Hepatic stellate cell (primary cell): Measurements from ENCODE around the gene SPTLC3.

ENCODE experiments used
- DNase-seq: peaks from one replicate; pipeline ENCODE4 v3.0.0; 2011; ENCODE audit warnings: low spot score

The SPTLC3 gene

DNA sequence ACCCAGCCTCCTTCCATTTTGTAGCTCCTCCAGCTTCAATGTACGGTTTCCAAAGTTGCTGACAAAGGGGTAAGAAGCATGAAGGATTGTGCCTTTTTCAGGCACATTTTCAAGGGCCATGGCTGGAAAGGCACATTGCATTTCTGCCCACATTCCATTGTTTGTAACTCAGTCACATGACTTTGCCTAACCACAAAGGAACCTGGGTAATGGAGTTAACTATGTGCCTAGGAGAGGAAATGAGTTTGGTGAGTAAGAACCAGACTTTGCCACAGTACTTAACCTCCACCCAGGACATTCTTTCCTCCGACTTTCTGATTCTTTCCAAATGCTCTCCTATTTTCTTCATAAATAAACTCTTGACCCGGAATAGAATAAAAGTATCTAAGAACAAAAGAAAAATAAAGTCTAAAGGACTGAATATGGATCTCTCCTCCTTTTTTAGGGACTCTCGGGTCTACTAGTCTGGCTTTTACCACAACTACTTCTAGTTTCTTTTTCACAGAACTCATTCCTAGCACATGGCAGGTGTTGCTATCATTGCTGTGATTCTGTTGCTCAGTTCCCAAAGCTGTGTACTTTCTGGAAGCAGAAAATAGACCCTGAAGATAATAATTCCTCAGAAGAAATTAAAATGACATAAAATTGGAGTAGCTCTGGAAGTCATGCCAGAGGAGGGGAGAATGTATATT lies 130.8 kb downstream of the SPTLC3 start:
- DNase-seq: no peak

DNA sequence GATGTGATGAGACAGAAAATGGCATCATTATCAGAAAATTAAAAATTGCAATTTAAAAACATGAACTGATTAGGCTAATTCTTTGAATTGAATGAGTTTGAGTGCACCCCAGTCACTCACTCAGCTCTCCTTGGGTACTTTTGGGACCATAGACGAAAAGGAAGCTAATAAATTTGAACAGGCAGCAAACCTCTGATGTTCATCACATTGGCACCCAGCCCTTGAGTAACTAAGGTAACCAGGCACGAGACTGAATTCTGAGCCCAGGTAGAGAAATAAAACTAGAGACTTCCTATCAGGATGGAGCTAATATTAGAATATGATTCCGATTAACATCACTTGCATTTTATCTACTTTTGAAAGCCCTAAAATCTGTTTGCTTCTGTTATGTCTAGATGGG lies 131.4 kb downstream of the SPTLC3 start:
- DNase-seq: no peak

DNA sequence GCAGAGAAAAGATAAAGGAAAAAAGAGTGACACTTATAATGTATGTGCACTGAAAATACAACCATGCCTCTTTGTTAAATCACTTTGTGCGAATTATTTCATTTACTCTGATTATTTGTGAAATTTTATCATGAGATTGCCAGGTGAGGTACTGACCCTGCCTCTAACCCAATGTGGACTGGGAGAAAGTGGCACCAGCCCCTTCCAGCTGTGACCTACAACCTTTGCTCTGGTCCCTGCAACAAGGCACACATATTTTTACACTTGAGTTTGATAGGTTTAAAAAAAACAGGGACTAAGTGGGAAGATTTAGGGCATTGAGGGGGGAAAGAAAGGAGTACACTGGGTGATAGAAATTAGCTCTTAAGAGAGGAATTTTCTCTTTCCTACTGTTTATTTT lies 132.0 kb downstream of the SPTLC3 start:
- no peak for DNase-seq

DNA sequence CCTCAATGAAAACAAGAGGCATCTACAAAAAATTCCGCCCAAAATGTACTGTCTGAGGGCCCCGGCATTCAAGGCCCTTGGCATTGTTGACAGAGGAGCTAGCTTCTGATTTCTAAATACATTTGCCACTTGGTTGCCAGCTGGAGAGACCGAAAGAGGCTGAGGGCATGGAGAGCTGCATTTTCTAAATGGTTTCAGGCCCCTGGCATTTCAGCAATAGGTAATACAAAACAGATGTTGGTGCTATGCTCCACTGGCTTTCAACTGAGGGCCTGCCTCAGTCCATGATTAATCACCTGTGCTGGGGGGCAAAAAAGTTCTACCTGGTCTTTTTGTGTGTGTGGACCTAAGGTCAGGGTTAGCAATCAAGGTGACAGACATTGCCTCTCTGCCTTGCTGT lies 132.8 kb downstream of the SPTLC3 start:
- no peak for DNase-seq

DNA sequence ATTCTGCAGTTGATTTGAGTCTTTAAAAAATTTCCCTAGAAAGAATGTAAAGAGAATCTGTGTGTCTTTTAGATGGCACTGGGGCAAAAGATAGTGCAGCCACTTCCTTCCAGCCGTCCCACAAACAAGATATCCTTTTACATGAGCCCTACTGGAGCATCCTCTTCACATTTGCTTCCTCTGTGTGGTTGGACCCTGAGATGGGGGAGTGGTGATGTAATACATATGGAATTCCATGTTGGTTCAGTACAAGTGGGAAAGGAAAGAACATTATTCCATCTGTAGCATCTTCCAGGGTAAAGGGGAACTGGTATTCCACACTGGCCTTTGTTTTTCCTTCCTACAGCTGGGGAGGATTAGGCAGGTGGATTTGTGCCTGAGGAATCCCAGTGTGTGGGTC lies 133.4 kb downstream of the SPTLC3 start:
- no peak for DNase-seq

DNA sequence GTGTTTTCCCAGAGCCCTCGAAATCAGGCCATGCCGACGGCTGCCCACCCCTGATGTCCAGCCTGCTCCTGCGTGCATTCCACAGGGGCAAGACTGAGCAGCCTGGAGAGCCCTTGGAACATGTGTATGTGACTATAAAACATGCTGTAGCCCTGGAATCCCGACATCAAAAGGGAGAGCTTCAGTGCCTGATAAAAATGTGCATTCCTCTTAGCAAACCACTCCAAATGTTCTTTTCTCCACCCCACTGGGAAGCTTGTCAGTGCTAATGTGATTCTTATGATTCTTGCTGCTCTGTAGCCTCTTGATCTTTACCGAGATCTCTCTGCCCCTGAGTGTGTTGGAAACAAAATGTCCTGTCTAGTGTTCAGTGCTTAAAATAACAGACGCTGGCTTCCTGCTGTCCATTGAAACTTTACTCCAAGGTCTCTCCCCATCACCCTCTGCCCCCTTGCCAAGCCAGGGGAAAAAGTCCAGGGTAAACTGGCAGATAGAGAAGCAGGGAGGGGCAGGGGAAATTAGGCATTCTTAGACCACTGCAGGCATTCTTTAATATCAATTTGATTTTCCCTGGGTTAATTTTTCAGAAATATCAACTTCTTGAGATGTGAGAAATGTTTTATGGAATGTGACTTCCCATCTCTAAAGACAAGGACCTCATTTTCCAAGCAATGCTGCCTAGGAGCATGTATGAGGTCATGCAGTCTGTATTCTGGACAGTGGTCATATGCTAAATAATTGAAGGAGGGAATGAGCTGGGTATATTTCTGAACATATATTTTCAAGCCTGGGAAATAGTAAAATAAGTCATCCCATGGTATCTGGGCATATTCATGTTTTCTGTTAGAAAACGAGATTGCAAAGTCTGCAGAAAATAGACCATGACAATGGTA lies 138.5 kb downstream of the SPTLC3 start:
- DNase-seq: no peak

DNA sequence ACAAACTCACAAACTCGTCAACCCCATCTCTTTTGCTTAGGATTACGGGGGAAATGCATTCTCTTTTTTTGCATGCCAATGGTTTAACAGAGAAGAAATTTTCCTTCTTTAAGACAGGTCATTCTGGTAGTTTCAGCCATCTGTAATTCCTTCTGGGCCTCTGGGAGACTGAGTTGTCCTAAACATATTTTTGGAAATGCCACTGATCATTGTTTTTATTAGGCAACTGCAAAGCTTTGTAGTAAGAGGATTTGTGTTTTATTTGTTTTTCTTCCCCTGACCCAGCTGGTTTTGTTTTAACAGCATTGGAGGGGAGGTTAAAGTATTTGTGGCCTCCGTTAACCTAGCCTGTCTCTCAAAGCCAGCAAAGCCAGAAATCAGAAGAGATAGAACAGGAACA lies 139.2 kb downstream of the SPTLC3 start:
- DNase-seq: no peak

DNA sequence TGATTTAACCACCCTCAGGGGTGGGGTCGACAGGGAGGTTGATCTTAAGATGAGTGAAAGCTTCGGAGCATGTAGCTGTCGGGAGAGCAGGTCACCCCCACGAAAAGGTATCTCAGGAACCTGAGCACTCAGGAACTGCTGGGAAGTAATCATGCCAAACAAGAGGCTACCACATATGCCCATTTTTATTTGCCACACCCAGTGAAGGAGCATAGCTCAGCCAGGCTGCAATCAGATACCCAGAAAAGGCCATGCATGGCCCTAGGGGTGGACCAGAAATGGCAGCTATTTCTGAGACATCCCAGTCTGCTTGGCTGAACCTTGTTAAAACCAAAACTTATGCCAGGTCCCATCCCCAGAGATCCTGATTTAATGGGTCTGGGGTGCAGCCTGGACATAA lies 139.6 kb downstream of the SPTLC3 start:
- no peak for DNase-seq

DNA sequence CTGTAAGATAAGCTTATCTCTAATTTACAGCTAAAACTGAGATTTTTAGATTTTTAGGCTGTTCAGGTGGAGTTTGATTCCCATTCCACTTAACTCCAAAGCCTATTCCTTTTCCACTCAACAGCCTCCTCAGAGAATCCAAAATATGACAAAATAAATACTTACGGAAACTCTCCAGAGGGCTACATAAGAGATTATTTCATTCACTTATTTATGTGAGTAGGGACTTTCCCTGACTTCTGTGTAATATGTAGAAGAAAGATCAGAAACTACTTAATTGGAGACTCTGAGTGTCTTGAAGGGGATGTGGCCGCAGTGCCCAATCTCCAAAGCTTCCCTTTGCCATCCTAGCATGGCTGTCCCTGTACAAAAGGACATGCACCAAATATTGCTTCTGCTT lies 140.2 kb downstream of the SPTLC3 start:
- no peak for DNase-seq

DNA sequence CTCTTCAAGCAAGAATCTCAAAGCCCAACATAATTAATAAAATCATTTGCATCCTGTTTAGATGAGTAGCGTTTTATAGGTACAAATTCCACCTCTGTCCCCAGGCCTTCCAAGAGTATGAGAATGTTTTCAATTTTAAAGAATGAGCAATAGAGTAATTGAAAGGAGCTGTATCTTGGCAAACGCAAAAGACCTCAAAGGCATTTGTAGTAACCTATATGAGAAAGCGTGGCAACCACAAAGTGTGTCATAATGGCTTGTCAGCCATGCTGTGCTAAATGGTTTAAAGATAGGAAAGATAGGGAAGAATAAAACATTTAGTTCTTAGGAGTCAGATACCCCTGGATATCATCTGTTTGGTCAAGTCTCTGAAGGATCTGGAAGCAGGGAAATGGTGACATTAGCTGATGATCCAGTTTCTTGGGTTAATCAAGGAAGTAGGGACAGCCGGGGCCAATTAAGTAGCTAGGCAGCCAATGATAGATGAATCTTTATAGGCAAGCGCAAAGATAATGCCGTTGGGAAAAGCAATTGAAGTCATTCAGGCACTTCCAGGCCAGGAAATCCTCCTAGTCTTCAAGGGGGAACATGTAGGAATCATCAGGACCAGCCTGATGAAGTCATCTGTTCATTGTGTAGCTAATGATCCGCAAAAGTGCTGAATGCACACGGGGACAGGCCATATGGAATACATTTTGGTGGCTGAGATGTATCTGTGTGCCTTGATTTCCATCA lies 140.8 kb downstream of the SPTLC3 start:
- no peak for DNase-seq

DNA sequence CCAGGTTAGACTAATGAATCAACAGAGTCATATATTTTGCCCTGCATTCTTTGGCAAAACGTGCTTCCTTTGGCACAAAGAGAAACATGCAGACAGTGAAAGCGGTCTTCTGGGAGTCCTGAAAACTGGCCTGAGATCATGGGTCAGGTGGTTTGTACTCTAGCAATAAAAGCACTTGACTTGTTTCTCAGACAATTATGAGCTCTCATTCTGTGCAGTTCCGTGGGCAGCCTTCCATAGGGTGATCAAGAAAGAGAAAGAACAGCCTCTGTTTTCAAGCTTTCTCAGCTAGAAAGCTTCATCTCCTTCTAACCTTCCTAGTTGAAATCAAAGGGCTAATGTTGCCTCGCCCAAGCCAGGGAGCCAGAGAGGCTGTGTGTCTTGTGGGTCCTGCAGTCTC lies 149.6 kb downstream of the SPTLC3 start:
- DNase-seq: no peak

DNA sequence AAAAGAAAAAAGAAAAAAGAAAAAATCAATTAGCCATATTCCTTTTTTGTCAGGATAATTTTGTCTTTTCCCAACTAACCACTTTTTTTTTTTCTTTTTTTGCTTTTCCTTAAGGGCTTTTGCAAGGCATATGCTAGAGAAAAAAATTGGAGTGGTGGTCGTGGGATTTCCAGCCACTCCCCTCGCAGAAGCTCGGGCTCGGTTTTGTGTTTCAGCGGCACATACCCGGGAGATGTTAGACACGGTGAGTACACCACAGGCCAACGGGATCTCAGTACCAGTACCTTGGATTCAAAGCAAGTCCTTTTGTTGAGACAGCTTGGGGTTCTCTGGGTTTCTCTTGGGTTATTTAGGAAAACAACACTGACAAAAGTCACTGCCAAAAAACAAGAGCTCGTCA lies 151.1 kb downstream of the SPTLC3 start:
- no peak for DNase-seq

DNA sequence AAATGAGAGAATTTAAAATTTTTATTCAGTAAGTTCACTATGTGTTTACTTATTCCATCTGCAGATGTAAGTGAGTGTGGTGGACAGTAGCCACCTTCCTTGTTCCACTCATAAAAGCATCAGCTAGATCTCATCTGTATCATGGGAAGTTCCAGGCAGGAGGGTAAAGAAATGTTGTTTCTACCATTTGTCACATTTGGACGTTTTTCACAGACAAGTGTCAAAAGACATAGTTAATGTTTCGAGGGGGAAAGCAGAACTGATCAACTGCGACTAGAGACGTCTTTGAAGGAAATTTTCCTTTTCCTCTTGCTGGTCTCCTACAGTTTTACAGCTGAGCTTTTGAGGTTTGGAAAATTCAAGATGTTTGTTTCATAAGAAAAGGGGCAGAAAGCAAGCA lies 156.4 kb downstream of the SPTLC3 start:
- DNase-seq: no peak

DNA sequence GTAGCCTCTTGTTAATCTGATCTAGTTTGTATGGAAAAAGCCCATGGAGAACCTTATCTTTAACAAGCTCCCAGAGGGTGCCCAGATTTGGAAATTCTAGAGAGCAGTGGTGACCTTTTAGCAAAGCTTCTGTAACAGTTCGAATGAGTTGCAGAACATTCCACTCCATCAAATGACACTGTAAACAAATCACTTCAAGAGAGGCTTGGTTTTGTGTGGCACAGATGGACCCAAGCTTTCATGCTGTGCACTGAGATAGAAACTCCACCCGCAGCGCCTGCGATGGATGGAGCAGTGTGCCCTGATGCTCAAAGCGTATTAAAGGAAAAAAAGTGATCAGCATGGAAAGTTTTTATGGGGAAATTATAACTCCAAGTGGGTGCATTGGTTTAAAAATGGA lies 157.2 kb downstream of the SPTLC3 start:
- no peak for DNase-seq

DNA sequence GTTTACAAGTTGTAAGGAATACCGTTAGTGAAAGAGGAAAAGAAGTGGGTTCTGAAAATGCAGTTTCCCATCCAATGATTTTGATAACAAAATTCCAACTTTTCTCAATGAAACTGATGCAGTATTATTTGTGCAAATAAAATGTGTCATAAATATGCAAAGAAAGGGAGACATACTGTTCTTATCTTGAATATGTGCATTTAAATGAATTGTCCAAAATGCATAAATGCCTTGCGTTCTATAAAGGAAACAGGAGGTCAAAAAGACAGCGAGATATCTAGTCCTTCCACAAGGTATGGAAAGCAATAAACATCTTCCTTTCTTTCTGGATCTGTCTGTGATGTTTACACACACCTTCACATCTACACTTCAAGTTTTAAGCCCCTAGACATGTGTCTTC lies 157.7 kb downstream of the SPTLC3 start:
- no peak for DNase-seq

DNA sequence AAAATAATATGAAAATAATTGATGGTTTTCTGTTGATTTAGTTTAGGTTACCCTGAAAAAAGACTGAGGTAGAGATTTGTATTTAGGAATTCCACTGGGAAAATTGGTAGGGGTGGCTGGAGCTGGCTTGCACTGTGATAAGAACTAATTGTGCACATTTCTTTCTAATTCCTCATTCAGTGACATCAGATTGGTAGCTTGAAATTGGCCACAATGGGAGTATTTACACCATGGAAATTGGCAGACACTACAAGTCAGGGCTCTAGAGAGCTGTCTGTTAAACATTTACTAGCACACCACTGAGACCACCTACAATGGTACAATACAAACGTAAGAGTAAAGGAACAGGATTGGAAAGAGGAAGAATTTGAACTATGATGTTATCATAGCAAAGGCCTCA lies 160.3 kb downstream of the SPTLC3 start:
- DNase-seq: no peak

DNA sequence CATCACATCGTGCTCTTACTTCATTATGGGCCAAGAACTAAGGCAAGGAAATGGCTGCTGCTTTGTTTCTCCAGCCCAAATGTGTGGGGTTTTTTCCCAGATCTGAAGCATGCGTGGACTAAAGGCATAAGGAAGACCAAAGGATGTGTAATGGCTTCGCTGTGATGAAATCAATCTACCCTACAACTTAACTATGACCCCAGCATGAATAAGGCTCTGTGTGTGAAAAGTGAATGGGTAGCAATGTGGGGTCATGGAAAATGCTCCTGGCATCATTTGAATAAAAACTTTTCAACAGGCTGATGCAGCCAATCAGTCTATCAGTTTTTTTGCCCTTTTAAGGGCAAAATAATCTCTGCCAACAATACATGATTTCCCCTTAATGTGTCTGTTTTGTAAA lies 162.0 kb downstream of the SPTLC3 start:
- no peak for DNase-seq

DNA sequence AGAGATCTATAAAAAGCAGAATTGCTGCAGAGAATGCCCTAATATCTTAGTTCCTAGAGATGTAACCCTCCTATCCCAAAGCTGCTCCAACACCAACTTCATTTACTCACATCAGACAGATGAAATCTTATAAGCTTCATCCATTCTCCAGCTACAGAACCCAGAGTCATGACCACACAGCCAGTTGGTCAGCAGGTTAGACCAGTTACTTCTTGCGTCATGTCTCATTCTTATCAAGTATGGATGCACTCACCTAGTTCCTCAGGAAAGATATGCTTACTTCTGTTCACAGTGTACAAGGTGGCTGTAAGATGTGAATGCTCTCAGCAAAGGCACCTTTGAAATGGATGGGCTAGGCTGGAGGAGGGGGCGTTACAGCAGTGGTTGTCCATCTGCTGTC lies 164.4 kb downstream of the SPTLC3 start:
- no peak for DNase-seq

DNA sequence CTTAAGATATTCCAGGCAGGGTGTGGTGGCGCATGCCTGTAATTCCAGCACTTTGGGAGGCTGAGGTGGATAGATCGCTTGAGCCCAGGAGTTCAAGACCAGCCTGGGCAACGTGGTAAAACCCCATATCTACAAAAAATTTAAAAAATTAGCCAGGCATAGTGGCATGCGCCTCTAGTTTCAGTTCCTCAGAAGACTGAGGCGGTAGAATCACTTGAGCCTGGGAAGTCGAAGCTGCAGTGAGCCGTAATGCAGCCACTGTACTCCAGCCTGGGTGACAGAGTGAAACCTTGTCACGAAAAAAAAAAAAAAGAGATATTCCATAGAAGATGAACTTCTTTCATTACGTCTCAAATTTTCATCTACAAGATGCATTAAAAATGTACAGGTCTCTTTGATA lies 165.6 kb downstream of the SPTLC3 start:
- DNase-seq: no peak

DNA sequence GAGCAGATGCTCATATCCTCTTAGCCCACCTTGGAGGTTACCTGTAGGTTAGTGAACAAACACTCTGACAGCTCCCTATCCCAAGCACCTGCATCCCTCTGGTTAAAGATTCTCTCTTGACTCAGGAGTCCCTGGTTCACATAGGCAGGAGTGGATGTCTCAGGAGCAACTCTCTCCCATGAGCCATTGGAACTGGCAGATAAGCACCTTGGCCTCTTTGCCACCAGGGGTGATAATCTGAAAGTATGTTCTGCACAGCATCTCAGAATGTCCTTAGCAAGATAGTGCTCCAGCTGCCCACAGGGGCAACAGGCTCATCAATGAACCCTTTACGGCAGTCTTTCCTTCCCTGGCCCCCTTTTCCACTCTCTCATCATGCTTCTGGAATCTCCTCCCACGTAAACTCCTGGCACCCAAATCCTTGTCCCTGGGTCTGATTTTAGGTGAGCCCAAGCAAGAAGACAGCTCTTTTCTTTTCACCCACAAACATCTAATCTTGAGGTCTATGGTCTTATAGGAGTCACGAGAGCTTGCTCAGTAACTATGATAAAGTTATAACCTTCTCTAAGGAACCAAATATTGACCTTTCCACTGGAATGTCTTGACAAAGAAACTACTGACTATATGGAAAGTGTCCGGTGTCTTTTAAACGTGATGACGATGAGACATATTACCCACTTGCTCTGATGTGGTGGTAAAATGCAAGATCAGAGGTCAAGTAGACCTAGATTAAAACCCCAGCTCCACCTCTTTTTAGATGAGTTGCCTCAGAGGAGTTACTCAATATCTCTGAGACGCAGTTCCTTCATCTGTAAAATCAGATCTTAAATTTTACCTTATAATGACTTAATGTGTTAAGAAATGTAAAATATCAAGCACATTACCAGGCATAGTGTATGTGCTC lies 172.5 kb downstream of the SPTLC3 start:
- no peak for DNase-seq

DNA sequence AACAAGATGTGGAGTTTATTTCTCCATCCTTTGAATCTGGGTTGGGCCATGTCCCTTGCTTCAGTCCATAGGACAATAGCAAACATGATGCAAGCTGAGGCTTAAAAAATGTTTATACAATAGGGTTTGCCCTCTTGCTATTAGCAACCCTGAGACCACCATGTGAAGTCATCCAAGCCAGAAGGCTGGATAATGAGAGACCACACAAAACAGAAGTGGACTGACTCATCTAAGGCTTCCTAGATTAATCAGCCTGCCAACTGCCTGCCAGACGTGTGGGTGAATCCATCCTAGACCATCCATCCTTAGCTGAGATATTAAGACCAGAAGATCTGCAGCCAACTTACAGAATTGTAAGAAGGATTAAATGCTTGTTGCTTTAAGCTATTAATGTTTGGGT lies 174.2 kb downstream of the SPTLC3 start:
- no peak for DNase-seq
